Loucy (cell line): ENCODE measurements around the gene GDAP2.

Experiments used
- H2AFZ ChIP-seq: fragments of 200-600 bp; sonication (generic); 2 replicates; pipeline ENCODE4 v1.6.0; 2016; ENCODE audit warnings: antibody characterized with exemption, mild to moderate bottlenecking, low read length, moderate library complexity
- H3F3A ChIP-seq: fragments of 200-600 bp; 2 replicates; pipeline ENCODE4 v1.6.0; 2016; ENCODE audit warnings: antibody characterized with exemption, low read depth, mild to moderate bottlenecking
- H3K27me3 ChIP-seq: fragments of 200-600 bp; sonication (generic); 2 replicates; pipeline ENCODE4 v1.6.1; 2014; ENCODE audit warnings: low read length, mild to moderate bottlenecking; ENCODE audit not compliant: insufficient read depth, poor library complexity, severe bottlenecking
- H3K36me3 ChIP-seq: fragments of 200-600 bp; sonication (generic); 2 replicates; pipeline ENCODE4 v1.6.1; 2016; ENCODE audit warnings: low read length; ENCODE audit not compliant: insufficient read depth
- H3K4me1 ChIP-seq: fragments of 200-600 bp; sonication (generic); 2 replicates; pipeline ENCODE4 v1.5.1; 2014; ENCODE audit warnings: low read length, mild to moderate bottlenecking; ENCODE audit not compliant: insufficient read depth, poor library complexity, severe bottlenecking
- H3K4me2 ChIP-seq: fragments of 200-600 bp; sonication (generic); 2 replicates; pipeline ENCODE4 v1.6.0; 2014; ENCODE audit warnings: antibody characterized with exemption, low read length, low read depth, mild to moderate bottlenecking; ENCODE audit not compliant: poor library complexity, severe bottlenecking
- H3K4me3 ChIP-seq: fragments of 200-600 bp; sonication (generic); 2 replicates; pipeline ENCODE4 v1.5.1; 2014; ENCODE audit warnings: low read length, mild to moderate bottlenecking, mixed read lengths; ENCODE audit not compliant: poor library complexity, severe bottlenecking
- H3K79me2 ChIP-seq: fragments of 200-600 bp; sonication (generic); 2 replicates; pipeline ENCODE4 v1.6.1; 2014; ENCODE audit warnings: low read length; ENCODE audit not compliant: insufficient read depth
- H3K9ac ChIP-seq: fragments of 200-600 bp; sonication (generic); 2 replicates; pipeline ENCODE4 v1.6.0; 2014; ENCODE audit warnings: mild to moderate bottlenecking, low read depth, low read length, moderate library complexity; ENCODE audit not compliant: poor library complexity, severe bottlenecking
- H3K9me2 ChIP-seq: fragments of 200-600 bp; sonication (generic); replicated peaks from 2 replicates; pipeline ENCODE4 v1.6.1; 2016; ENCODE audit warnings: low read depth, low read length, mixed read lengths
- H3K9me3 ChIP-seq: fragments of 200-600 bp; sonication (generic); 2 replicates; pipeline ENCODE4 v1.6.1; 2014; ENCODE audit warnings: mild to moderate bottlenecking, antibody characterized with exemption, low read length, low read depth; ENCODE audit not compliant: insufficient read depth
- H4K20me1 ChIP-seq: fragments of 200-600 bp; sonication (generic); 2 replicates; pipeline ENCODE4 v1.6.0; 2014; ENCODE audit warnings: antibody characterized with exemption, low read length, mild to moderate bottlenecking; ENCODE audit not compliant: insufficient read depth, poor library complexity, severe bottlenecking
- EZH2phosphoT487 ChIP-seq: fragments of 200-600 bp; IDR thresholded peaks from 2 replicates; pipeline ENCODE4 v1.6.1; 2018; ENCODE audit warnings: antibody characterized with exemption, mild to moderate bottlenecking, moderate library complexity, borderline replicate concordance
- TF ChIP-seq, protein P1 (sequence below): fragments of 200-600 bp; sonication (generic); conservative IDR thresholded peaks from 2 replicates; pipeline ENCODE4 v1.5.1; 2014; ENCODE audit warnings: mild to moderate bottlenecking, antibody characterized with exemption, low read length

GDAP2 gene

GRCh38 chr1:117832453-117832852 is 97.0 kb downstream of the GDAP2 start:
- Histone ChIP-seq H3K4me3 (no peak overlapping the region), H3K9me2 (no peaks in the 10 kb centered on the region), H3K36me3 (no peaks in the 10 kb centered on the region), H4K20me1 (no peaks in the 10 kb centered on the region), H3K4me1 (no peaks in the 10 kb centered on the region), H3F3A (no peaks in the 10 kb centered on the region), H3K27me3 (no peaks in the 10 kb centered on the region), H2AFZ (no peak overlapping the region), H3K9me3 (no peaks in the 10 kb centered on the region), H3K79me2 (no peaks in the 10 kb centered on the region), H3K4me2 (no peak overlapping the region), H3K9ac (no peak overlapping the region)
- TF ChIP-seq, protein P1, sequence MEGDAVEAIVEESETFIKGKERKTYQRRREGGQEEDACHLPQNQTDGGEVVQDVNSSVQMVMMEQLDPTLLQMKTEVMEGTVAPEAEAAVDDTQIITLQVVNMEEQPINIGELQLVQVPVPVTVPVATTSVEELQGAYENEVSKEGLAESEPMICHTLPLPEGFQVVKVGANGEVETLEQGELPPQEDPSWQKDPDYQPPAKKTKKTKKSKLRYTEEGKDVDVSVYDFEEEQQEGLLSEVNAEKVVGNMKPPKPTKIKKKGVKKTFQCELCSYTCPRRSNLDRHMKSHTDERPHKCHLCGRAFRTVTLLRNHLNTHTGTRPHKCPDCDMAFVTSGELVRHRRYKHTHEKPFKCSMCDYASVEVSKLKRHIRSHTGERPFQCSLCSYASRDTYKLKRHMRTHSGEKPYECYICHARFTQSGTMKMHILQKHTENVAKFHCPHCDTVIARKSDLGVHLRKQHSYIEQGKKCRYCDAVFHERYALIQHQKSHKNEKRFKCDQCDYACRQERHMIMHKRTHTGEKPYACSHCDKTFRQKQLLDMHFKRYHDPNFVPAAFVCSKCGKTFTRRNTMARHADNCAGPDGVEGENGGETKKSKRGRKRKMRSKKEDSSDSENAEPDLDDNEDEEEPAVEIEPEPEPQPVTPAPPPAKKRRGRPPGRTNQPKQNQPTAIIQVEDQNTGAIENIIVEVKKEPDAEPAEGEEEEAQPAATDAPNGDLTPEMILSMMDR = no peak
- TF ChIP-seq EZH2phosphoT487 = no peak

DNA sequence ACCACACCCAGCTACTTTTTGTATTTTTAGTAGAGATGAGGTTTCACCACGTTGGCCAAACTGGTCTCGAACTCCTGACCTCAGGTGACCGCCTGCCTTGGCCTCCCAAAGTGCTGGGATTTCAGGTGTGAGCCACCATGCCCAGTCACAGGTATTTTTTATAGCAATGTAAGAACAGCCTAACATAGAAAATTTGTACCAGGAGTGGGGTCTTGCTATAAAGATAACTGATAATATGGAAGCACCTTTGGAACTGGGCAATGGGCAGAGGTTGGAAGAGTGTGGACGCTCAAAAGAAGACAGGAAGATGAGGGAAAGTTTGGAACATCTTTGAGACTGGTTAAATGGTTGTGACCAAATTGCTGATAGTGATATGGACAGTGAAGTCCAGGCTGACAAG is 99.2 kb downstream of the GDAP2 start:
- Histone ChIP-seq H3K4me2 (no peak overlapping the region), H3K9me3 (no peaks in the 10 kb centered on the region), H3K36me3 (no peaks in the 10 kb centered on the region), H3K27me3 (no peaks in the 10 kb centered on the region), H2AFZ (no peak overlapping the region), H3K9me2 (no peaks in the 10 kb centered on the region), H3K4me3 (no peak overlapping the region), H4K20me1 (no peaks in the 10 kb centered on the region), H3K4me1 (no peaks in the 10 kb centered on the region), H3K79me2 (no peaks in the 10 kb centered on the region), H3F3A (no peaks in the 10 kb centered on the region), H3K9ac (no peak overlapping the region)
- TF ChIP-seq, protein P1 = no peak
- no peak for TF ChIP-seq EZH2phosphoT487

DNA sequence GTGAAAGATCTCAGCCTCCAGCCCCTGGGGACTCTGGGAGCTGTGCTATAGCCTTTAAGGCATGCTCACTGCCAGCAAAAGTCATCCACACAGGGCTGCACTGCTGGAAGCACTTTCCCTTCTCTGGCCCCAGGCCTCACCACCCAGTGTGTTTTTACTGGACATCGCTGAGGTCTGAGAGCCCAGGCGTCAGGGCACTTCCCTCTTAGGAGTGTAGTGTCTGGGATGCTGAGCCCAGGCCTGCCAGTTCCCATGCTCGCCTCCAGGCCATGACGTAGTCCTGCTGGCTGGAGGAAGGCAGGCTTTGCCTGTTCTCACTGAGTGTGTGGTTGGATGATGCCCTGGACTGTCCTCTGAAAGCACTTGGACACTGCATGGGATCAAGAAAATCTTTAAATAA is 101.2 kb downstream of the GDAP2 start:
- no peaks in the 10 kb centered on the region for H3K9me2 ChIP-seq
- no peak for TF ChIP-seq EZH2phosphoT487
- TF ChIP-seq, protein P1 = no peak
- H3F3A ChIP-seq = no peaks in the 10 kb centered on the region
- H3K36me3 ChIP-seq = no peaks in the 10 kb centered on the region
- no peaks in the 10 kb centered on the region for H3K27me3 ChIP-seq
- H4K20me1 ChIP-seq = no peaks in the 10 kb centered on the region
- no peak overlapping the region for H2AFZ ChIP-seq
- no peaks in the 10 kb centered on the region for H3K4me1 ChIP-seq
- no peaks in the 10 kb centered on the region for H3K79me2 ChIP-seq
- H3K9ac ChIP-seq = no peak overlapping the region
- H3K9me3 ChIP-seq = no peaks in the 10 kb centered on the region
- H3K4me2 ChIP-seq = no peak overlapping the region
- H3K4me3 ChIP-seq = no peak overlapping the region
